Liver (tissue), 9 donors: ENCODE results near the gene SRCAP. TPM values are rescaled to one million over a fixed set of nuclear protein-coding genes. Genes with fewer than 3 reads are reported as not detected.

Experiments used
- DNase-seq: peaks from one replicate; pipeline ENCODE4 v3.0.0-alpha.2; 2017; ENCODE audit warnings: low spot score
- H3K27ac ChIP-seq, 2 donors: one replicate each; pipeline ENCODE4 v1.7.0; 2013; ENCODE audit warnings: inconsistent platforms in 2 of 2, low read length in 2 of 2, control low read depth in 1 of 2, low read depth in 1 of 2, mild to moderate bottlenecking in 1 of 2
- H3K27me3 ChIP-seq, 4 donors: one replicate each; pipeline versions ENCODE4 v1.6.1 to v1.7.0; 2013; ENCODE audit warnings: low read length in 3 of 4, inconsistent platforms in 1 of 4, mild to moderate bottlenecking in 1 of 4, moderate library complexity in 1 of 4; ENCODE audit not compliant: control insufficient read depth in 4 of 4, insufficient read depth in 4 of 4
- H3K36me3 ChIP-seq, 4 donors: one replicate each; pipeline versions ENCODE4 v1.6.1 to v1.7.0; 2013; ENCODE audit warnings: low read length in 3 of 4, mild to moderate bottlenecking in 3 of 4, low read depth in 1 of 4, moderate library complexity in 1 of 4; ENCODE audit not compliant: control insufficient read depth in 4 of 4, insufficient read depth in 3 of 4
- H3K4me1 ChIP-seq, 4 donors: one replicate each; pipeline versions ENCODE4 v1.6.1 to v1.7.0; 2013; ENCODE audit warnings: low read length in 3 of 4, mild to moderate bottlenecking in 3 of 4, moderate library complexity in 1 of 4; ENCODE audit not compliant: control insufficient read depth in 4 of 4, insufficient read depth in 4 of 4
- H3K4me3 ChIP-seq, 3 donors: one replicate each; pipeline versions ENCODE4 v1.6.1 to v1.7.0; 2013; ENCODE audit warnings: low read length in 3 of 3, control low read depth in 1 of 3, low read depth in 1 of 3, mild to moderate bottlenecking in 1 of 3
- H3K9ac ChIP-seq, 2 donors: one replicate each; pipeline ENCODE4 v1.7.0; 2013; ENCODE audit warnings: low read length in 2 of 2, mild to moderate bottlenecking in 2 of 2, moderate library complexity in 2 of 2, control low read depth in 1 of 2, low read depth in 1 of 2
- H3K9me3 ChIP-seq, 4 donors: one replicate each; pipeline versions ENCODE4 v1.6.1 to v1.7.0; 2013; ENCODE audit warnings: low read length in 3 of 4; ENCODE audit not compliant: control insufficient read depth in 4 of 4
- CTCF ChIP-seq: fragments of 150-350 bp; IDR thresholded peaks from 2 replicates; pipeline ENCODE4 v1.5.1; 2017; ENCODE audit warnings: improper control_type of control experiment, low read depth, low read length; ENCODE audit not compliant: missing input control
- EGR1 ChIP-seq, 2 donors: IDR thresholded peaks; 2 replicates each; pipeline ENCODE4 v1.6.1; 2016 to 2018; ENCODE audit warnings: antibody characterized with exemption in 2 of 2, low read depth in 2 of 2
- FOXA1 ChIP-seq: IDR thresholded peaks from 2 replicates; pipeline ENCODE4 v1.6.1; 2016; ENCODE audit warnings: antibody characterized with exemption
- GABPA ChIP-seq, 2 donors: IDR thresholded peaks in 1 of 2; conservative IDR thresholded peaks in 1 of 2; 2 replicates each; pipeline ENCODE4 v1.6.1; 2016; ENCODE audit warnings: antibody characterized with exemption in 2 of 2, mild to moderate bottlenecking in 1 of 2, moderate library complexity in 1 of 2
- HNF4A ChIP-seq, 2 donors: conservative IDR thresholded peaks; 2 replicates each; pipeline ENCODE4 v1.6.1; 2016; ENCODE audit warnings: antibody characterized with exemption in 2 of 2, mild to moderate bottlenecking in 2 of 2
- JUND ChIP-seq, 2 donors: IDR thresholded peaks; 2 replicates each; pipeline ENCODE4 v1.6.1; 2016; ENCODE audit warnings: antibody characterized with exemption in 2 of 2
- MAX ChIP-seq: IDR thresholded peaks from 2 replicates; pipeline ENCODE4 v1.6.1; 2016; ENCODE audit warnings: antibody characterized with exemption
- NR2F2 ChIP-seq: IDR thresholded peaks from 2 replicates; pipeline ENCODE4 v1.6.1; 2016; ENCODE audit warnings: antibody characterized with exemption
- RAD21 ChIP-seq, 2 donors: IDR thresholded peaks; 2 replicates each; pipeline ENCODE4 v1.6.1; 2016; ENCODE audit warnings: antibody characterized with exemption in 2 of 2, mild to moderate bottlenecking in 2 of 2
- REST ChIP-seq: IDR thresholded peaks from 2 replicates; pipeline ENCODE4 v1.6.1; 2016; ENCODE audit warnings: antibody characterized with exemption, mild to moderate bottlenecking
- RXRA ChIP-seq, 2 donors: IDR thresholded peaks; 2 replicates each; pipeline ENCODE4 v1.6.1; 2017 to 2018; ENCODE audit warnings: antibody characterized with exemption in 2 of 2, mild to moderate bottlenecking in 1 of 2
- SP1 ChIP-seq: IDR thresholded peaks from 2 replicates; pipeline ENCODE4 v1.6.1; 2018; ENCODE audit warnings: antibody characterized with exemption, mild to moderate bottlenecking
- TAF1 ChIP-seq: conservative IDR thresholded peaks from 2 replicates; pipeline ENCODE4 v1.6.1; 2016; ENCODE audit warnings: antibody characterized with exemption, mild to moderate bottlenecking
- ZBTB33 ChIP-seq: IDR thresholded peaks from 2 replicates; pipeline ENCODE4 v1.6.1; 2016; ENCODE audit warnings: antibody characterized with exemption
- WGBS: extraction: QIAGEN DNeasy Blood & Tissue Kit; methylation state at CpG from one replicate; pipeline ENCODE4 v1.1.7; 2013; 5-methylcytosine and 5-hydroxymethylcytosine counted together
- polyA plus RNA-seq, 2 donors: library from polyadenylated mRNA; stranded (reverse) in 1 of 2; unstranded in 1 of 2; fragments of 200-250 nt in 1 of 2; fragments of >200 nt in 1 of 2; fragmentation: Nextera tagmentation in 1 of 2; extraction: Ambion mirVana in 1 of 2; gene quantifications; one replicate each; pipeline versions ENCODE4 v1.2.1 to v1.2.3, GENCODE V29; 2013 to 2015
- total RNA-seq, 2 donors: library from RNA; depleted of rRNA; stranded (reverse); fragments of >200 nt; gene quantifications; one replicate each; pipeline ENCODE4 v1.2.3, GENCODE V29; 2014
- donor health status: healthy.
- donor health status: healthy.
- donor health status: healthy.
- donor health status: healthy.
- donor health status: healthy.

The SRCAP gene
- total and polyA plus RNA-seq, 4 donors, result 7.6 to 27.7 (median 17.7) TPM

GRCh38 chr16:30692396-30693064, 6.4 kb upstream of the SRCAP start:
- no peak overlapping the region for H3K9ac ChIP-seq
- H3K9me3 ChIP-seq, result no peaks in the 10 kb centered on the region
- no peaks in the 10 kb centered on the region for H3K36me3 ChIP-seq
- DNase-seq, result no peak
- H3K27ac ChIP-seq, result no peak overlapping the region
- no peak overlapping the region for H3K4me3 ChIP-seq
- peaks cover 0 to 5% (median 5%) of the 10 kb centered on the region in 4 donors for H3K4me1 ChIP-seq
- H3K27me3 ChIP-seq, result no peaks in the 10 kb centered on the region
- 83% methylated on average over 10 of the region's 10 CpGs for whole genome bisulfite sequencing
- no peak for TF ChIP-seq EGR1 (IDR thresholded peaks at IDR 0.05; ENCODE audit: low read depth in 2 of 2)
- no peak for TF ChIP-seq CTCF
- TF ChIP-seq RXRA (IDR thresholded peaks at IDR 0.05), result no peak
- no peak for TF ChIP-seq TAF1
- no peak for TF ChIP-seq SP1
- TF ChIP-seq REST, result no peak
- TF ChIP-seq MAX, result no peak
- TF ChIP-seq FOXA1, result no peak
- no peak for TF ChIP-seq NR2F2
- no peak for TF ChIP-seq HNF4A (conservative IDR thresholded peaks at IDR 0.05)
- no peak for TF ChIP-seq RAD21 (IDR thresholded peaks at IDR 0.05)
- no peak for TF ChIP-seq JUND (IDR thresholded peaks at IDR 0.05)
- no peak for TF ChIP-seq ZBTB33
- TF ChIP-seq GABPA (IDR thresholded peaks at IDR 0.05 in 1 of 2, conservative IDR thresholded peaks at IDR 0.05 in 1 of 2), result no peak
